Stimulated activated CD8-positive, alpha-beta memory T cell treated with anti-CD3 and anti-CD28 coated beads, Interleukin-15, amount 100 ng/mL, for 48 hours (primary cell): ENCODE results near the gene GPSM1.

Source experiments
- DNase-seq, 2 donors: peaks; one replicate each; pipeline ENCODE4 v3.0.0-alpha.2; 2020; ENCODE audit warnings: low read depth in 2 of 2

GPSM1 gene

DNA sequence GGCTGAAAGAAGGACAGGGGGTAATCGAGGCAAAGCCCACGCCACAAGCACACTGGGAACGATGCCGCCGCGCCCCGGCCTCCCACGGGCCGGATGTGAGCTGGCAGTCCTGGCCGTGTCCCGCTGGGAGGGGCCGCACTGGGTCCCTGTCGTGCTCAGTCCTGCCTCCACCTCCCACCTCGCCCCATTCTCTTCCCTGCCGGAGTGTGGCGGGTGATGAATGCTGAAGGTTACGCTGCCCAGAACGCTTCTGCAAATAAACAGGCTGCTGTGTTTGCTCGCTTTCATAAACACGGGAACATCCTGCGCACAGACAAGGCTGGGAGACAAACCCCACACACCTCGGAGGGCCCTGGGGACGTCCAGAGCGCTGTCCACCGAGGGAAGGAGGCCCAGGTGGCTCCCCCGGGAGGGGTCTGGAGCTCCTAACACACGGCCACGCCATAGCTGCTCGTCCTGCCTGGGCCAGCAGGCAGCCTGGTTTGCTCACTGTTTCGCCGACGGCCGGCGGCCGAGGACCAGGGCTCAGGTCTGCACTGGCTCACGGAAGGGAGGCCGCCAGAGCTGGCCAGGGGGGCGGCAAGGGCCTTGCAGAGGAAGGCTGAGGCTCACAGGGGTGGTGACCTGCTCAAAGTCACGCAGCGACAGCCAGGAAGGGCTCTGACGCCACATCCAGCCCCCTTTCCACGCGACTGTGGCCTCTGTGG is 33.9 kb downstream of the GPSM1 start:
- no peak for DNase-seq

DNA sequence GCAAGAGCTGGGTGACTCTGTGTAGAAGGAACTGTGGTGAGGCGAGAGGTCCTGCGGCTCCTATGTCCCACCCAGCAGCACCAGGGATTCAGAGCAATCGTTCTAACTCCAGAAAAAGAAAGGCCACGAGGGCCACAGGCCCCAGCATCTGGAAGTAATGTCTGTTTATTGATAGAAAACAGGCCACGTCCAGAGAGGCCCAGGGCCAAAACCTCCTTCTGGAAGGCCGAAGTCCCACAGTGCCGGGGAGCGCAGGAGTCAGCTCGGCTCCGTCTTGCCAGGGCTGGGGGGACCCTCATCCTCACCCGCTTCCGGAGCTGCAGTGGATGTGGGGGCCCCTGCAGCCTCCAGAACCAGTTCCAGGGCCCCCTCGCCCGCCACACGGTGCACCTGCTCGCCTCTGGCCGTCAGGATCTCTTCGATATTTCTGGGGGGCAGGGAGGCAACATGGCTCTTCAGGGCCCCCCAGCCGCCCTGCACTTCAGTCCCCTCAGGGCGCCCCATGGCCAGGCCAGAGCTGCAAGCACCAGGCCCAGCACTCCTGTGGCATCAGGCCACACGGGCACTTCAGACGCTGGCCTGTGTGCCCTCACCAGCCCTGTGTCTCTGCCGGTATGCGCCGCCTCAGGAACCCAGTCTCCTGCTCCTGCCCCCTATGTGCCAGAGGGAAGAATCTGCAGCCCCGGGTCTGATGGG is 34.6 kb downstream of the GPSM1 start:
- DNase-seq = no peak

DNA sequence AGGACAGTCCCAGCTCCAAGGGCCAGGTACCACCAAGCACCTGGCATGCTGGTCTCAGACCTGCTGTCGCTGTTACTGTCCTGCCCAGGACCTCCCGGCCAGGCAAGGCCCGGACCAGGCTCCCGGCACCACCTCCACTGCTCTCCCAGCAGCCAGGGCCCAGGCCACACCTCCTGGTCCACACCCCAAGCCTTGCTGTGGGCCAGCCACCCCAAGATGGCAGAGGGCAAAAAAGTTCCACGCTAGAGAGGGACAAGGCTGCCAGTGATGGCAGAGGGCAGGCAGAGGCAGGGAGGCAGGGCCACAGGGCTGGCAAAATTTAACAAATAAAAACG is 35.1 kb downstream of the GPSM1 start:
- DNase-seq = no peak

- DNase-seq = peak; percentile 90 to 91
Measured at GRCh38 chr9:136363106-136363948, 36.0 kb downstream of the GPSM1 start, which contains the start of gene DNLZ. TSS of gene DNLZ (minus strand) at chr9:136363744. CDS start at chr9:136363714, 30 bp downstream.

DNA sequence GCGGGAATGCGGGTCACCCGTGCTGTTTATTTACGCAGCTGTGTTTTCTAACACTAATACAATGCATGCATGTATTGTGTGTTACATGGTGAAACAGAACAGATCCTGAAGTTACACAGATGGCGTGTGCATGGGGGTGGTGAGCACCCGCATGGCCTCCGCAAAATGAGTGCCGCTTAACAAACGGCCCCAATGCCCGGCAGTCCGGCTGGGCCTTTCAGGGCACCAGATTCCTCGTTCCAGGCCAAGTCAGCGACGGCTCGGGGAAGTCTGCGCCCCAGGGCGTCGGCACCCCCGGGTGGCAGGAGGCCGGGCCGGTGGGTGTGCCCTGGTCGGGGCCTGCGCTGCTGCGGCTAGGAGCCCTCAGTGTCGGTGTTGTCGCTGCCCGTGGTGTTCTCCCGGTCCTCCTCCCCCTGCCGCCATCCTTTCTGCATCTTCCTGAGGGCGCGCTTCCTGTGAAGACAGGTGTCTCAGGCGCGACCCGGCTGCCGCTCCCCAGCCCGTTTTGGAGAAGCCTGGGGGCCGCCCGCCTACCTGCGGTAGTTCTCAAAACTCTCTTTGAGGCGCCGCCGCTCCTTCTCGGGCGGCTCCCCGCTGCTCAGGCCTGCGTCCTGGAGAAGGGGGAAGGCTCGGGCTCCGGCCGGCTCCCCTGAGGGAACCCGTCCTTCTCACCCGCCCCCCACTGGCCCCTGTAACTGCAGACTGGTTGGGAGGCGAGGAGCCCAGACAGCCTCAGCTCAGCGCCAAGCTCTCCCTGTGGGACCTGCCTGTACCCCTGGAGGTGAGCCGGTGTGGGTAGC is 36.8 kb downstream of the GPSM1 start:
- no peak for DNase-seq

- DNase-seq = no peak
Measured at GRCh38 chr9:136364942-136365774, 37.8 kb downstream of the GPSM1 start.

GRCh38 chr9:136365775-136366222 is 38.5 kb downstream of the GPSM1 start:
- no peak for DNase-seq

DNA sequence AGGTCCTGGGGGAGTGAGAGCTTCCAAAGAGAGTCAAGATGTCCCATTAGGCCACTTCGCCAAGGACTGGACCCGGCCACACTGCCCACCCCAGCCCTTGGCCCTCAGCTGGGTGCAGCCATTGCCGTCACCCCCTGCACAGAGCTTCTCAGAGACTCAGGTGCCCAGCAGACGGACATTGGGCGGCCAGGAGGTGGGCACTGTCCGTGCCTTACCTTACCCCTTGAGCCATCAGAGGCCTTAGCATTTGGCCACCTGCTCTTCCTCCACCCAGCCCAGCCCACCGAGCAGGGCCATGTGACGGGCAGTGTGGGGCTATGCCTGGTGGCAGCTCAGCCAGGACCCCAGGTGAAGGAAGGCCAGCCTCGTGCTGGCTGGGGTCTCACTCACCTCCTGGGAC is 39.5 kb downstream of the GPSM1 start:
- no peak for DNase-seq

- DNase-seq = no peak
Measured at GRCh38 chr9:136367296-136368145, 40.2 kb downstream of the GPSM1 start.

- no peak for DNase-seq
Measured at GRCh38 chr9:136368190-136368589, 40.9 kb downstream of the GPSM1 start.

- DNase-seq = no peak
Measured at GRCh38 chr9:136370037-136370436, 42.7 kb downstream of the GPSM1 start.

DNA sequence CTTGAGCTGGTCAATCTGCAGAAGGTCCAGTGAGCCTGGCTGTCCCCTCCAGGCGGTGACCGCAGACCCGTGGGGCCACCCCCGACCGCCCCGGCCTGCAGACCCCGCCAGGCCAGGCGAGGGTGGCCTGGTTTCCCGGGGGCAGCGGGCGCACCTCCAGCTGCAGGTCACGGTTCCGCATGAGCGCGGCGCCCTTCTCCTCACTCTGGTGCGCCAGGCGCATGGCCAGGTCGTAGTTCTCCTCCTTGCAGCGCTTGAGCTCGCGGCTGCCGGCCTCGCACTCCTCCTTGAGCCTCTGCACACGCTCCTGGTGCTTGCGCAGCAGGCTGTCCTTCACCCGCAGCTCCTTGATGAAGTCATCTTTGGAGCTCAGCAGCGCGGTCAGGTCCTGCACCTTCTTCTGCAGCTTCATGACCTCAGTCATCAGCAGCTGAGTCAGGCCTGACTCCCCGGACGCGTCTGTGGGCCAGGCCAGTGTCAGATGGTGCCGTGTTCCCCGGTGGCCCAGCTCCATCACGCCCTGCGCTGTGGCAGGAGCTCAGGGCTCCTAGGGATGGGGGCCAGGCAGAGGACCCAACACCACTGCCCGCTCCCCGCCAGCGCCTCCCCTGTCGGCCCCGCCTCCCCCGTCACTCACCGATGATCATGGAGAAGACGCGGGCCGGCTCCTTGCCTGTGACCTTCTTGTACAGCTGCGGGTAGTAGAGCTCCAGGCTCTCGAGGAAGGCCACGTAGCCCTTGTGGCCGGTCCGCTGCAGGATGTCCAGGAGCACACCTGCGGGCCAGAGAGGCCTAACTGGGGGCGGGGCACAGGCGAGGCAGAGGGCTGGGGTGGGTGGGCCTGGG is 43.6 kb downstream of the GPSM1 start:
- DNase-seq = no peak

DNA sequence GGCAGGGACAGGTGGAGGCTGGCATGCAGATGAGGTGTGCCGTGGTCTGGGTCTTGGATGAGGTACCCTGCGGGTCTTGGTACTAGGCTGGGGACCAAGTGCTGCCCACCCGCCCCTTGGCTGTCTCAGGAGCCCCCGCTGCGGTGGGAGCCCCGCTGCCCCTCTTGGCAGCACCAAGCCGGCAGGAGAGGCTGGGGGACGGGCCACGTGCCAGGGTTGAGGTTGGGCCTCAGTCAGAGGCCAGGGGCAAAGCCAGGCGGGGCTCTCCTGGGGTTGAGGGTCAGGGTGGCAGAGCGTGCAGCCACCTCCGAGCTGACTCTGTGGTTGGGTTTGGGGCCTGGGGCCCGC is 44.2 kb downstream of the GPSM1 start:
- DNase-seq = no peak

DNA sequence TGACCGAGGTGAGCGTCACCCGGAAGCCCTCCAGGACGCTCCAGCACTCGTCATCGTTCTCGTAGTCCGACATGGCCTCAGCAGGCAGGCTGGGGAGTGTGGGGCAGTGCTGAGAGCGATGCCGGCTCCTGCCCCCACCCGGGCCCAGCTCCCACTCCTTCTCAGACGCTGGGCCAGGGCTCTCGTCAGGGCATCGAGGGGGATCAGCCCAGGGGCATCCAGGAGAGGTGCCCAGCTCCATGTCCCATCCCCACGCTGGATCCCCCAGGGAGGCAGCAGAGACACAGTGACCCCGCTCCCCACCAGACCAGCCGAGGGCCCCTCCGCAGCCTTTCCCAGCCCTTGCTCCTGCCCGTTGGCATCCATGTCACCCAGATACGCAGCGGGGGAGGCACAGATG is 44.7 kb downstream of the GPSM1 start:
- no peak for DNase-seq

- DNase-seq = no peak
Measured at GRCh38 chr9:136372561-136373299, 45.4 kb downstream of the GPSM1 start.

DNA sequence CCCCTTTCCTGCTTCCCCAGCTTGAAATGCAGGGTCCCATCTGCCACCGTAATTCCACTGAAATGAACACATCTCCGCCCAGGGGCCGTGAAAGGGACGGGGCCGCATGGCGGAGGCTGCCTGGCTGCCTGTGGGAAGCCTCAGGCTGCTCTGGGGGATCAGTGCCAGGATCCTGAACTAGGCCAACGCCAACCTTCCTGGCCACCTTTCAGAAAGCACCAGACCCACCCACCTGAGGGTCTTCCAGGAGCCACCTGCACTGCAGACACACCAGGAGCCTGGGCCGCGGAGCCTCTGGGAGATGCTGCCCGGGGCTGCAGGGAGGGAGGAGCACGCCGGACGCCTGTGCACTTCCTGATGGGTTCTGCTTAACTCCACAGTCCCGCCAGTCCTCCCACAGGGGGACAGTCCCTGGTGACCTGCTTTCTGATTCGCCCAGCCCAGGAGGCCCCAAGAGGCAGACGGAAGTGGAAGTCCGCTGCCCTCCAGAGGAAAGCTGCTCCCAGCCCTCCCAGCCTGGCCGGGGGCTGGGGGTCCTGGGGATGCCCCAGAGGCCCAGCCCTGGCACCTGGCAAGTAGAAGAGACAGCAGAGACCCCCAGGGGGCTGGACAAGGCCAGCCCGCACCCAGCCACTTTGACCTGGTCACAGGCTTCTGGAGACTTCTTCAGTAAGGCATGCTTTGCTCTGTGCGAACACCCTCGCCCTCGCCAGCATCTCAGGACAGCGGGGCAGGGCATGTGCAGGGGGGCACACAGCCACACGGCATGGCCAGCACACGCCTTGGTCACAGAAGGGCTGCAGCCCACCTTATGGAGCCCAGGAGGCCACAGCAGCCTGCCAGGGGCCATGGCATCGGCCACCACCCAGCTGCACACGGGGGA is 46.2 kb downstream of the GPSM1 start, which contains the start of gene CARD9:
CARD9 (minus strand) TSS at position 370 of the 883 bp plus-strand sequence. CDS start 1,591 bp downstream, outside the sequence.
- no peak for DNase-seq

DNA sequence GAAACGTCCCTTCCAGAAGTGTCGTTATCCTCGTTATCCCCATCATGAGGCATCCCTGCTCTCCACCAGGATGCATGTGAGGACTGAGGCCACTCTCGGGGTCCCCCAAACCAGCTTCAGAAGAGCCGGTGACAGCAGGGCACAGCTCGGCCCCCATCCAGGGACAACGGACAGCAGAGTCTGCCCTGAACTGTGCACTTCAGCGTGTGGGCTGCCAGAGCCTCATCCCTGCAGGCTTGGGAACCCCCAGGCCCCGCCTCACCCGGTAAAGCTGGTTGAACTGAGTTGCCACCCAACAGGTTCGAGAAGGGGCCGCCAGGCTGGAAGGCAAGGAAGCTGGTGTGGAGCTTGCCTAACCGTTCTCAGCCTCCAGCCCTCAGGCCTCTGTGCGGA is 46.8 kb downstream of the GPSM1 start:
- DNase-seq = no peak
